ENCODE results near the gene TAF5L. TPM values are rescaled to one million over a fixed set of nuclear protein-coding genes. Genes with fewer than 3 reads are reported as not detected.

The TAF5L gene
- total and polyA plus RNA-seq, 2 of the 8 experiments (the other 6 are each of a cell fraction or from before 2014, with no cell fraction given), result 17.7 to 23.3 TPM

GRCh38 chr1:229619614-229620013, 6.3 kb downstream of the TAF5L start:
- Histone ChIP-seq H3K23ac (ENCODE audit: insufficient read length) (no peak overlapping the region), H3K79me2 (ENCODE audit: control insufficient read depth in 1 of 2, insufficient read depth in 2 of 2, low read length in 2 of 2) (peaks cover 11 to 88% of the 10 kb centered on the region in 2 experiments; a peak in 3 of 4 replicates), H3K4me2 (ENCODE audit: insufficient read depth in 1 of 2, low read depth in 2 of 2, low read length in 2 of 2) (no peak overlapping the region), H3K56ac (replicated peaks; ENCODE audit: insufficient read length, low read depth, low read length) (no peak overlapping the region), H2BK12ac (ENCODE audit: low read depth, low read length) (no peak overlapping the region), H2BK5ac (ENCODE audit: low read depth, low read length) (no peak overlapping the region), H3K9me3 (ENCODE audit: insufficient read depth in 2 of 2, low read depth in 1 of 2, low read length in 1 of 2) (no peaks in the 10 kb centered on the region), H3K4me1 (replicated peaks in 1 of 4; ENCODE audit: control insufficient read depth in 3 of 4, insufficient read depth in 4 of 4, low read length in 3 of 4) (peaks cover 0 to 8% (median 2%) of the 10 kb centered on the region in 4 experiments; a peak in 6 of 7 replicates), H3K4me3 (ENCODE audit: extremely low read depth in 1 of 4, insufficient read depth in 2 of 4, low read depth in 3 of 4, low read length in 4 of 4) (no peak overlapping the region), H4K20me1 (replicated peaks in 1 of 2; ENCODE audit: control insufficient read depth in 1 of 2, insufficient read depth in 2 of 2, low read length in 2 of 2) (peaks cover 4 to 10% of the 10 kb centered on the region in 2 experiments), H3K36me3 (ENCODE audit: control insufficient read depth in 2 of 4, insufficient read depth in 4 of 4, low read length in 3 of 4) (no peaks in the 10 kb centered on the region), H3K14ac (ENCODE audit: insufficient read length) (no peak overlapping the region), H3K27me3 (replicated peaks in 1 of 4; ENCODE audit: control insufficient read depth in 3 of 4, extremely low read depth in 1 of 4, insufficient read depth in 3 of 4, low read length in 3 of 4) (peaks cover 0 to 2% (median 0%) of the 10 kb centered on the region in 4 experiments; a peak in 1 of 7 replicates), H3K9ac (replicated peaks in 1 of 4; ENCODE audit: extremely low read depth in 1 of 4, low read depth in 3 of 4, low read length in 3 of 4) (no peak overlapping the region), H2AFZ (ENCODE audit: low read length) (no peak overlapping the region), H2BK15ac (ENCODE audit: low read length) (no peak overlapping the region), H4K8ac (ENCODE audit: extremely low read depth, insufficient read depth, low read length) (no peak overlapping the region), H3K18ac (ENCODE audit: extremely low read depth, low read length) (no peak overlapping the region), H3K27ac (ENCODE audit: low read depth, low read length) (no peak overlapping the region), H3K23me2 (ENCODE audit: low read depth, low read length) (peaks cover 1% of the 10 kb centered on the region), H2AK5ac (ENCODE audit: low read depth, low read length) (no peak overlapping the region), H4K5ac (ENCODE audit: insufficient read length, low read depth, low read length) (no peak overlapping the region), H4K91ac (replicated peaks; ENCODE audit: insufficient read length, low read length) (no peak overlapping the region), H3K4ac (replicated peaks; ENCODE audit: insufficient read length, low read depth, low read length) (no peak overlapping the region), H2BK120ac (replicated peaks; ENCODE audit: low read depth, low read length) (no peak overlapping the region), H2BK20ac (ENCODE audit: low read length) (no peak overlapping the region), H3K79me1 (ENCODE audit: low read depth, low read length) (peaks cover 19% of the 10 kb centered on the region)
- FAIRE-seq (no peak), DNase-seq (ENCODE audit: low read depth in 1 of 2, low spot score in 2 of 2) (no peak)
- WGBS, 2 experiments (ENCODE audit: extremely low coverage in 1 of 2, insufficient coverage in 1 of 2, insufficient read length in 1 of 2, insufficient replicate concordance in 2 of 2, low coverage in 1 of 2, low lambda C conversion rate in 2 of 2, missing lambda C conversion rate in 1 of 2), result 89% methylated on average over 5 of the region's 5 CpGs; no CpG with 5 or more reads in 1 of the 2 experiments
- ChIA-PET CTCF (ENCODE audit: partially characterized antibody) (interaction anchor here (0.6 kb wide), 1 partner anchor 57 kb away, joined by 3 read pairs; no protein-coding TSS in a partner anchor), POLR2A (ENCODE audit: partially characterized antibody) (no interaction called here)
- TF ChIP-seq SP1 (IDR thresholded peaks at IDR 0.05; ENCODE audit: low read depth, low read length) (no peak), SP4 (IDR thresholded peaks at IDR 0.05; ENCODE audit: low read length) (no peak), HDAC2 (IDR thresholded peaks at IDR 0.05; ENCODE audit: borderline replicate concordance in 1 of 2, low read depth in 2 of 2, low read length in 2 of 2) (no peak), JUND (IDR thresholded peaks at IDR 0.05; ENCODE audit: low read length) (no peak), GABPA (IDR thresholded peaks at IDR 0.05; ENCODE audit: borderline replicate concordance, insufficient read depth, low read length) (no peak), GTF2F1 (IDR thresholded peaks at IDR 0.05; ENCODE audit: borderline replicate concordance, low read depth, low read length) (no peak), BCL11A (IDR thresholded peaks at IDR 0.05; ENCODE audit: low read depth in 2 of 2, low read length in 2 of 2) (no peak), RFX5 (IDR thresholded peaks at IDR 0.05; ENCODE audit: borderline replicate concordance, low read depth, low read length) (no peak), EZH2 (IDR thresholded peaks at IDR 0.05; ENCODE audit: low read depth, low read length, severe bottlenecking) (no peak), CEBPB (IDR thresholded peaks at IDR 0.05; ENCODE audit: low read depth, low read length) (no peak), CBX5 (IDR thresholded peaks at IDR 0.05; ENCODE audit: low read depth, low read length) (no peak), SIN3A (conservative IDR thresholded peaks at IDR 0.05 in 1 of 2, IDR thresholded peaks at IDR 0.05 in 1 of 2; ENCODE audit: low read depth in 1 of 2, low read length in 2 of 2) (no peak), JUN (IDR thresholded peaks at IDR 0.05; ENCODE audit: low read depth, low read length) (no peak), TAF7 (optimal IDR thresholded peaks at IDR 0.05; ENCODE audit: borderline replicate concordance, low read depth, low read length) (no peak), ASH2L (IDR thresholded peaks at IDR 0.05; ENCODE audit: low read length) (no peak)
